GM18507 (cell line): ENCODE results near the gene DUSP7.

ENCODE experiments used
- DNase-seq: peaks from one replicate; pipeline ENCODE4 v3.0.0; 2011; ENCODE audit warnings: low read depth; ENCODE audit not compliant: insufficient read length; ENCODE audit errors: extremely low spot score
- FAIRE-seq: peaks from 2 replicates; lab custom pipeline; 2011; peaks lifted over from hg19 to GRCh38; lab: Jason Lieb, UNC

Gene DUSP7, protein sequence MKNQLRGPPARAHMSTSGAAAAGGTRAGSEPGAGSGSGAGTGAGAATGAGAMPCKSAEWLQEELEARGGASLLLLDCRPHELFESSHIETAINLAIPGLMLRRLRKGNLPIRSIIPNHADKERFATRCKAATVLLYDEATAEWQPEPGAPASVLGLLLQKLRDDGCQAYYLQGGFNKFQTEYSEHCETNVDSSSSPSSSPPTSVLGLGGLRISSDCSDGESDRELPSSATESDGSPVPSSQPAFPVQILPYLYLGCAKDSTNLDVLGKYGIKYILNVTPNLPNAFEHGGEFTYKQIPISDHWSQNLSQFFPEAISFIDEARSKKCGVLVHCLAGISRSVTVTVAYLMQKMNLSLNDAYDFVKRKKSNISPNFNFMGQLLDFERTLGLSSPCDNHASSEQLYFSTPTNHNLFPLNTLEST

DNA sequence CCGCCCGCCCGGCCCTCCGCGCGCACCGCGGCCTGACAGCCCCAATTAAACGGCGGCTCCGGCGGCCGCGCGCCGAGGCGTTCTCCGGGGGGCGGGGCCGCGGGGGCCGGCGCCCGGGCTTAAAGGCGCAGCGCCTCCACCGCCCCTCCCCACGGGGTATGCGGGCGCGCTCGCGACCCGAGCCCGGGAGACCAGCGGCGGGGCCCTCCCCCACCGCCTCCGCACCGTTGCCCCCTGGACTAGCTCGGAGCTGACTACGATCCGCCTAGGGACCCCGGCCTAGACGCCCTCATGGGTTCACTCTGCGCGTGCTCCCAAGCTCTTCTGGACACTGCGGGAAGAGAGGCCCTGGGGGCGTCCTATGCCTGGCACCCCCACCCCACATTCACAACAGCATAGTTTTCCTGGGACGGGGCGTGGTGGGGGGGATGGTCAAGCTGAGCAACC is at the start of gene DUSP7:
DUSP7 (minus strand) TSS at position 51 of the 447 bp plus-strand sequence. CDS start 205 bp downstream, outside the sequence.
- DNase-seq (peak; percentile 48), FAIRE-seq (peak; percentile 49)

DNA sequence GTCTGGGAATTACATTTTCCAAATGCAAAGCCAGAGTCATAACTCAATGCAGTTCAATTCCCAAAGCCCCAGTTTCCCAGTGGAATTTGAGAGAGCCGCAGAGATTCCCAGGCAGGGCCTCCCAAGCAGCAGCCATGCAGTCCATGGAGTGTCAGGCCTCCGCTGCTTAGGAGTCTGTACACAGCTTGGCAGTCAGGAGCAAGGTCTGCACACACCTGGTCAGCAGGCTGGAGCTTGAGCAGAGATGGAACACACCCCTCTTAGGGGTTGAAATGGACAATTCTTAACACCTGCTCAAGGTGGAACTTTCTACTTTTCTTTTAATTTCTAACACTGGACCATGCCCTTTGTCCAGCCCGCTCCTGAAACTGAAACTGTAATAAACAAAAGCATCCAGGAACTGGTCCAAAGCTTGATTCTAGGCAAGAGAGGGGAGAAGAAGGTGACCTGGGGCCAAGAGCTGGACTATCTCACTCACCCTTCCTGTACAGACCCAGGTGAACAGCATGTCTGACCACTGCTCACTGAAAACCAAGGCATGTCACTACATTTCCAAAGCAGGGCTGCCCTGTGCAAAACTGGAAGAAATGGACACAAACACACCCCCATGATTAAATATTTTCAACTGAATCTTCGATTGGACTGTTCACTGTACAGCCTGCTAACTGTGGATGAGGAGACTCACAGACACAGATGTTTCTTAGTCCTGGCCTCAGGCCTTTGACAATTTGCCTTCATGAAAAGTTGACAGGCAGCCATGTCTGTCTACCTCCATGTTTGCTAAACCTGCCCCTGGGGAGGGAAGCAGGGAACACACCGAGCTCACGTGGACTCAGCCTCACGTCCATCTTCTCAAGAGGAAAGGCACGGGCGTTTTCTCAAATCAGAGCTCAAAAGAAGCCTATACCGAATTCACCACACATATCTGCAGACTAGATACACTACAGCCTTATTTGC is 48.6 kb upstream of the DUSP7 start:
- no peak for FAIRE-seq
- no peak for DNase-seq

DNA sequence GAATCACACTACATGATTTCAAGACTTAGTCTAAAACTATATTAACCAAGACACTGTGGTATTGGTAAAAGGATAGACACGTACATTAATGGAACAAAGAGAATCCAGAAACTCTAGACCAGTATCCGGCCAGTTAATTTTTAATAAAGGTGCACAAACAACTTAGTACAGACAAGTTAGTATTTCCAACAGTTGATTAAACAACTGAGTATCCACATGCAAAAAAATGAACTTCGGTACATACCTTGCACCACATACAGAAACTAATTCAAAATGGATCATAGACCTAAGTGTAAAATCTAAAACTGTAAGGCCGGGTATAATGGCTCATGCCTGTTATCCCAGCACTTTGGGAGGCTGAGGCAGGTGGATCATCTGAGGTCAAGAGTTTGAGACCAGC is 46.6 kb upstream of the DUSP7 start:
- FAIRE-seq (no peak), DNase-seq (no peak)

DNA sequence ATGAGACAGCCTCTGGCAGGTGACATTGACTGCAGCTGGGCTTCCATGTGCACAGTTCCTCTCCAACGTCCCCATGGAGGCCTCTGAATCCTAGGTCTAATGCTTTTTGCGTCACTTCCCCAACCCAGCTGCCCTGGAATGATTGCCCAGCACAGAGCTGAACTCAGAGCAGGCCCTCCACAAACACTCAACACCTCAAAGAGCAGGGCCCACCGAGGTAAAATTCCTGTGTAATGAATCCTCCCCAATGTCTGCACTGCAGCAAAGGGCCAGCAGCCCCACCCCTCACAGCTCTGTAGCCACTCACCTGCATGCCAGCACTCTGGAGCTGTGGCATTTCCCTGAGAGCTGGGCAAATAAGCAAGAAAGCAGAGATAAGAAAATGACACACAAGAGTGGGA is 42.6 kb upstream of the DUSP7 start:
- no peak for FAIRE-seq

DNA sequence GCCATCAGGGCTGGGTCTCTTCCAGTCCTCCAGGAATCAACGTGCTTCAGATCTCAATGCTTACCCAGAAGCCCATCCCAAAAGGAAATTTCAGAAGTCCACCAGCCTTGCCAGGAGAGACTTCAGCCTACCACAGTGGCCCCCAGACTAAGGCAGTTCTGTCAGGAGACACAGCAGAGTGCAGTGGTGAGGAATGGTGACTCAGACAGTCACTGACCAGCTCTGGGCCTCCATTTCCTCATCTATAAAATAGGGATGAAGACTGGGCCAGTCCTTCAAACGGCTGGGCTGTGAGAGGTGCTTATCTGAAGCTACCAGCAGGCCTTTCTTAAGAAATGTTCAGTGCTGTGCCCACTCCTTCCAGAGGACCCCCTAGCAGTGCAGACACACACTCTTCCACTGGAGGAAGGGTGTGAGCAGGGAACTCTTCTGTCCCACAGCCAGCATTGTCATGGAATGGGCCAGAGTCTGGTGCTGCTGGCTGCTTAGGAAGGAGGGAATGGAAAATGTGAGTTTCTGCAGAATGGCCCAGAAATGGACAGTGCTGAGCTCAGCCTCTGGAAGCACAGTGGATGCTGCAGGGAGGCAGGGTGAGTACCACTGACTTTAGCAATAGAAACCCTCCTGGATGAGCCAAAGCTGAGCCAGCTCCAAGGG is 41.6 kb upstream of the DUSP7 start:
- FAIRE-seq = no peak
- no peak for DNase-seq

More for the DNA sequence above, 42.6 kb upstream of the DUSP7 start:
- no peak for DNase-seq

DNA sequence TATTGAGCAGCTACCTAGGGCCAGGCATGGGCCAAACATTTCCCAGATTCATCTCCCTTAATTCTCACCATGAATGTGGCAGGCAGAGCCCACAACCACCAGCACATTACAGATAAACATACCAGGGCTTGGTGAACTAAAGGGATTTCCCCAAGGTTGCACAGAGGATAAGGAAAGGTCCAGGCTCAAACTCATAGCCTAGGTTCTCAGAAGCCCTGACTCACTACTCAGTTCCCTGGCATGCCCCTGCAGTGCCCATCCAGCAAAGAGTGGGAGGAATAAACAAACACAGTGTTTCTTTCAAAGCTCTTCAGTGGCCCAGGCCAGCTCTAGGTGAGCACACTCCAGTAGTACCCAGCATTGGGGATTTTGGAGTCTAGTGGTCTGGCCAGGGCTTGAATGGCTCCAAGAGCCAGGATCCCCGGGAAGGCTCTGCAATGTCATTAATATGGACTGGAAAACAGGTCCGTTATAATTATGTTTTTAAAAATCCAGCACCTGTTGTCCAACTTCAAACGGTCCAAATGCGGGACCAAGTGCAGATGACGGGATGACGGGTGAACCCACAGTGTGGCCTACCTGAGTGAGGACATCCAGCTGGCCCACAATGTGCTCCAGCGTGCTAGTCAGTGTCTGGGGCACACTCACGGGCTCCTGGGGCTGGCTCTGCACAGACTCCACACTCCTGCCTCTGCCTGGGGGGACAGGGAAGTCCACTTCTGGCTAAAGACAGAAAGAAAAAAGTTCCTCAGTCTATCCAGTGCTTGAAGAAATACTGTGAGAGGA is 39.8 kb upstream of the DUSP7 start:
- FAIRE-seq (no peak), DNase-seq (no peak)

DNA sequence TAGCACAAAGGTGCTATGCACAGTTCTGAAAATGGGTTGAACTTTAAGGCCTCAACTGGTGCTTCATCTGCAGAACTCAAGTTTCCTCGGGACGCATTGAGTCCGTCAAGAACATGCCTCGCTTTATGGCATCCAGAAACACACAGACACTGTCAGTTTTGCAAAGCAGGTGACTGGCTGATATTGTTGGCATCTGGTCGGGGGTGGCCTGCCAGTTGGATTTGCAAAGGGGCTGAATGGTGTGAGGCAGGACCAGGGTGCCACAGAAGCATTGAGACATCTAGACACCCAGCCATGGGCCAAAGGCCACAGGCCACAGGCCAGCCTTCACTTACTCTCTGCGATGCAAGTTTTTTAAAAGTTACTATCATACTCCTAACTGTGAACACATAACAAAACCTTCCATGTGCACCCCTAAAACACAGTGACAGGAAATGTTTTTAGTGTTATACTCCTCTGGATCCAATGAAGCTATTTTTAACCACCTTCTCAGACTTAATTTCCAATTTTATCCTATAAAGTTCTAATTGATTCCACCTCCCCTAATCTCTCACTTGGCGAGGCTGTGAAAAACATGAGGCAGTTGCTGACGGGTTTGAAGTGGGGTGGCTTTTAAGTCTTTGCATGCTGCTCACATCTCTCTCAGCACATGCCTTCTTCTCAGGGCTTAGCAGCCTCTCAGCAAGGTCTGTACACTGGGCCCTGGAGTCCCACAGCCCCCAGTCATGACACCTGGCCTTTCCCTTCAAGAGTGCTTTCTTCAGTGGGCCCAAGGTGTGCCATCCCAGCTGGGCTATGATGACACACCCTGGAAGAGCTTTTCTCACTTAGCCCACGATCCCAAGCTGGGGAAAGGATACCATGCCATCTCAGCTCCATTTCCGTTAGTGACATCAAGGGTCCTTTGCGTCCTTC is 38.5 kb upstream of the DUSP7 start:
- DNase-seq (no peak), FAIRE-seq (no peak)

DNA sequence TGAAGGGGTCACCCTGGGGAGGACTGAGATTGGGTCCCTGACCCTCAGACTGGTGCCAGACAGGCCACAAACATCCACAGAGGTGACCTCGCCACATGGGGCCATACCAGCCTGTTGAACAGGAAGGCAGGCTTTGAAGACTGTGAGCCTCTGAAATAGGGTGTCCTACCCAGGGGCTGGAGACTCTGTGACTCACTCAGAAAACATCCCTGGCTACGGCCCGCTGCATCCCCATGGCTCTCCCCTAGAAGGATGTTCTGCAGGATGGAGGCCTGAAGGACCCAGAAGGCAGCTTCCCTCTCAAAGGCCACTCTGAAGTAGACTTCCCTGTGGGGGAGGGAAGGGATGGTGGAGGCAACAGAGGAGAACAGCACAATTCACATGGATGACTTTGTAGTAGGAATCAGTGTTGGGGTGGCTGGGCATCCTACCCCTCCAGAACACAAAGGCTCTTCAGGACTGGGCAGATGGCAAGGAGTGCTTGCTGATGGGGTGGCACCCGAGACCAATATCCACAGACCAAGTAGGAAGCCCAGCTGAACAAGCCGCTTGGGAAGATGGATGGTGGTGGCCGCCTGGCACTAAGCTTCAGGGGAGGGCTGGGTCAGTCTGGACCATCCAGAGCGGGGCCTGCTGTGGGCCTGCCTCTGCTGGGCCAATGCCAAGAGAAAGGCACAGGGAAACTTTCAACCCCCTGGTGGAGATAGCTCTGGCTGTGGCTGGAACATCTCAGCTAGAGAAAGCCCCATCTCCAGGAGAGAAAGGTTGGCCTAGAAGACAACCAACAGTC is 37.6 kb upstream of the DUSP7 start:
- no peak for FAIRE-seq
- no peak for DNase-seq

DNA sequence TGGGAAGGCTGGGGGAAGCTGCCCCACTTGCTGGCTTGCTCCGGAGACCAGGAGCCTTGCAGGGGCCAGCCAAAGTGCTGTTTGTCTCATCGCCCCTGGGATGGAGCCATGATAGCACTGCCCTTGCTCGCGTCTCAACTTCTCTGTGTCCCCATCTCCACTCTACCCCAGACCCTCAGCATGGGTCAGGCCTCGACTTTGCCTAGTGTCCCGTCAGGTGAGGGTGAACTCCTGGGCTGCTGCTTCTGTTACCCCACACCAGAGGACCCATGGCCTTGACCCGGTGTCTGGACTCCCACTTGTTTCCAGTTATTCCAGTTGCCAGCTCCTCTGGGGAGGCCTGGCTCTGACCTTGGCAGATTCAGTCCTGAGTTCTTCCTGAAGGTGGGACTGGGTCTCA is 36.5 kb upstream of the DUSP7 start:
- FAIRE-seq (no peak), DNase-seq (no peak)

DNA sequence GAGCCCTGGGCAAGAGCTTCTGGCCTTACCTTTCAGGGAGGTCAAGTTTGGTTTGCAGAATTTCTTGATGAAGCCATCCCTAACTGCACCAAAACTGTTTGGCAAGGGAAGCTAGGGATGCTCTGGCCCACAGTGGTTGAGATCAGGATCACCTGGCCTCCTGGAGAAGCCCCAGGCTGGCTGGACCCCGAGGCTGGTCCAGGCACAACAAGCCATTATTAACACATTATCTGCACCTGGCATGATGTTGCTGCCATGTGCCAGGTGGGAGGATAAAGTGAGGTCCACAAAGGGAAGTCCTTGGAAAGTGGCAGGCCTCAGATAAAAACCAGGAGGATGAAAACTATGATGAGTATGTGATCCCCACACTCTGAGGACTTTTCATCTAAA is 35.9 kb upstream of the DUSP7 start:
- DNase-seq (no peak), FAIRE-seq (no peak)

DNA sequence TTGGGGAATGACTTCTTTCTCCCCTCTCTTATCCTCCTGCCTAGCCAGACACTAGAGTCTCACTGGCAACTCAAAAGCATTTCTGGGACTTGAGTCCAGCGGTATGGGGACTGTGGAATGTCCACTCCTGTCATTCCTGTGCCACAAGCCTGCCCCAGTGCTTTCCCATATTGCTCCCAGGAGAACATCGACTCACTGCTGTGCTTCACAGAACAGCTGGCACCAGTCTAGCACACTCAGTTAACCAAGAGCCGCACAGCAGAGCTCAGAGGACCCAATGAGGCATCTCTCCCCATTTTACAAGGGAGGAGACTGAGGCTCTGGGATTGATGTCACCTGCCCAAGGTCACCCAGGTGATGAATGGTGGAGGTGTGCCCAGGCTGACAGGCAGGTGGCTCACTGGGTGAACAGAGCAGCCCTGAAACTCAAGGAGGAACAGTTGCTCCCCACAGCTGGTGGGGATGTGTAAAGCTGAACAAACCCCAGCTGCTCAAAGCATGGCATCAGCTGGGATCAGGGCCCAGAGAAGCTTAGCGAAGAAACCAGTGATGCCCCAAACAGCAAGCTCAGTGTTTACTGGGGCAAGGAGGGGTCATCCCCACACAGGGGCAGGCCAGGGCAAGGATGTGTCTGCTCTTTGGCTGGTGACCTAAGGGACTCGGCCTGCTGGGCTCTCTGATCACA is 35.4 kb upstream of the DUSP7 start:
- no peak for FAIRE-seq
- DNase-seq = no peak

DNA sequence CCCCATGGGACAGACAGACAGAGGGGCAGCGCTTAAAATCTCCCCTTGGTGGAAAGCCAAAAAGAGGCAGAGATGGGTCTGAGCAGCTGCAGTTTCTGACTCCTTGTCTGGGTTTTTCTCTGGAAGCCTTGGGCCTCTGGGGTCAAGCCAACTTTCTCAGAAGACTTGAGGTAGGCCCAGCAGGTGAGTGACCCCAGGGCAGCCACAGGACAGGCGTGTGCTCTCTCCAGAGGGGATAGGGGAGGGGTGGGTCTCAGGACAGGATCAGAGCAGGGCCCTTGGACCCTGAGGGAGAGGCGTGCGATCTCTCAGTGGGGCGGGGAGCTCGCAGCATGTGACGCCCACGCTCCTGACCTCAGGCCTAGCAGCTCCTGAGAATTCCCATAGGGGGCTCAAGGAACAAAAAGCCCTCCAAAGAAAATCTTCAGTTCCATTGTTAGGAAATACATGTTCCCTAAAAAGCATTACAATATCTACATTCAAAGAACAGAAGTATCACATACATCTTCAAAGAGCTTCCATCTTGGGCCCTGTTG is 34.6 kb upstream of the DUSP7 start:
- FAIRE-seq (no peak), DNase-seq (no peak)

DNA sequence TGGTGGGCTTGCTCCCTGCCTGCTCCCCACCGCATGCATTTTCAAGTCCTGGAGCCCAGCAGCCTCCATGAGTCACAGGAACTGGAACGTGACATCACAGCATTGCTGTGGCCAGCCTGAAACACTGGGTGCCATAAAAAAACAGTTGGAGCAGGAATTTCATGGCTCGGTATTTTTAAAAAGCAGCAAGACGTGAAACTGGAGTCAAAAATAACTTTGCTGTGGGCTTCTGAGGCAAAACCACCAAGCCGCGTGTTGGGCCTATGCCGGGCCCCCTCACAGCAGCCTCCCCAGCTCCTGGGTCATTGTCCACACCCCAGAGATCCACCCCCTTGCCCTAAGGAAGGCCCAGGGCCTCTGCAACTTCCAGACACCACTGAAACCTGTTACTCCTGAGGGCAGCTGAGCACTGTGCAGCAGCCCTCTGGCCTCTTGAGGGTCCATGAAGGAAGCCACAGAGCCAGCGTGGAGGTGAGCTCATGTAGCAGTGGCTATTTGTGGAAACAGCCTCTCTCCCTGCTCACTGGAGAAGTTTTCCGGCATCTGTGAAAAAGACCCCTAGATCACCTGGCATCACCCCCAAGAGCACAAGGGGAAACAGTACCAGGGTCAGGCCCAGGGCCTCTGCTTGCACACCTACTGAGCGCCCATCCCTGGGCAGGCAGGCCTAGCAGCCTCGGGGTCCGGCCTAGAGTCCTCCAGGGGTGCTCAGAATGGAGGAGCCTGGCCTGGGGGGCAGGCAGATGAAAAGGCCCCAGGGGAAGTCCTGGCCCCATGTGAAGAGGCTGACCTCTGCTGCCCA is 34.0 kb upstream of the DUSP7 start:
- DNase-seq (no peak), FAIRE-seq (no peak)

DNA sequence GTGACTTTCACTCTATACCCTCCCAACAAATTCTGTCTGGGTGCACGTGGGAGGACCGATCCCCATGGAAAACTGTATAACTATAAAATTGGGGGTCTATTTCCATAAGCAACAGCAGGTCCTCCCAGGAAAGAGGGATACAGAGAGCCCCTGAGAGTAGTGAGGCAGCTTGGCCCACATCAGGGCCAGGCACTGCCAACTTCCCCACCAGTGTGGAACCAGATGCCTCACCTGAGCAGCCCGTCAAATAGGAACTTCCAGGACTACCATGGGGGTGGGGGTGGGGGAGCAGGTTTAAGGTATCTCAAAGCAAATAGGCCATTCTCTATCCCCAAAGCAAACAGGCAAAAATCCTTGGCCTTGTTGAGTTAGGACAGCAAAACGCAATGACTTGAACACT is 33.3 kb upstream of the DUSP7 start:
- FAIRE-seq = no peak
- DNase-seq = no peak

DNA sequence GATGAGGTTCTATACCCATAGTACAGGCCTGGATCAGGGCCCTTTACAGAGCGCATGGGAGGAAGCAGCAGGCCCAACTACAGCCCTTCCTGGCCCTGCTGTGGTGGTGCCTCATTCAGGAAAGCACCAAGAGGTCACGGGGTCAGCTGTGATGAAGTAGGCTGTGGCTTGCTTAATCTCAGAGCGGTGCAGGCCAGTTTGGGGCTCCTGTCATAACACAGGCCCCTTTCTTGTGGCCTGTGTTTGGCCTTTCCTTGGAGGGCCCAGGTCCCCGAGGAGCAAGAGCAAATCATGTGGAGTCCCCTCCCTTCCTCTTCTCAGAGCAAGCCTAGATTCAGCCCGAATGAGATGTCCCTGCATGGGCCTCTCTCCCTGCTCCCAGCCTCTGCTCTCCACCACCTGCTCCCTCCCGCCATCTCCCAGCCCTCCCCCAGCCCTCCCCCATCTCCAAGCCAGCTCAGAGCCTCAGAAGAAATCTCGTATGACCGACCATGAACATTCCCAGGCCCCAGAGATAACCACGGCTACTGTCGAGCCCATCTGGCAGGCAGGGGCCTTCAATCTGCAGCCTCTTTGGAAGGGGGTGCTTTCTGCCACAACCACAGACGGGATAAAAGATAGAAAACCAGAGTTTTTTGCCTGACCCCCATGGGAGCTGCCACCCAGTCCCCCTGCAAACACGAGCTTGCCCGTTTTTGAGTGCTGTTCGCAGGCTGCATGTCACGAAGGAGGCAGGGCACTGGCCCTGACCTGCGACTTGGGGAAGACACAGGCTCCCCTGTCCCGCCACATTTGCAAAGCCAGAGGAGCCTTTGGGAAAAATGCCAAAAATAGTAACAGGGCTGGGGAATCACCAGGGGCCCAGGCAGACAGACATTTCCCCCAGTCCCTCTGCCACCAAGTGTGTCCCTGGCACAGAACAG is 32.3 kb upstream of the DUSP7 start:
- FAIRE-seq (no peak), DNase-seq (no peak)
